ENCODE data around the gene OR52E8.

Gene OR52E8

DNA sequence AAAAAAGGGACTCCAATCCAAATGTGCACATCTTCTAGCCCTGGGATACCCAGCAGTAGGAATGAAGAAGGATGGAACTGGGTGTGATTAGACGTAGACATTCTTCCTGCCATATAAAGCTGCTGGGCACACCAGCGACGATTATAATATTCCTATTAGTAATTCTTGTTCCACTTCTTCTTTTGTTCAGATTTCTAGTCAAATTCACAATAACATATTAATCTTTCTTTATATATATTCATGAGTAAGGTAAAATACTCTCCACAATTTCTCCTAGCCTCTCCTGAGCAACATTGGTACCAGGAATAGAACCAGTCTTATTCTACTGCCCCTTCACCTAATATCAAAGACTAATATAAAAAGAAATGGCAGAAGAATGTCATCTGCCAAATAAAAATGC, at the start of gene OR52E8:
OR52E8 (minus strand) TSS at position 101 of the 400 bp plus-strand sequence; CDS start at position 101, 0 bp downstream.
- no peak for DNase-seq (ENCODE audit: low read depth in 1 of 2, low spot score in 1 of 2)

DNA sequence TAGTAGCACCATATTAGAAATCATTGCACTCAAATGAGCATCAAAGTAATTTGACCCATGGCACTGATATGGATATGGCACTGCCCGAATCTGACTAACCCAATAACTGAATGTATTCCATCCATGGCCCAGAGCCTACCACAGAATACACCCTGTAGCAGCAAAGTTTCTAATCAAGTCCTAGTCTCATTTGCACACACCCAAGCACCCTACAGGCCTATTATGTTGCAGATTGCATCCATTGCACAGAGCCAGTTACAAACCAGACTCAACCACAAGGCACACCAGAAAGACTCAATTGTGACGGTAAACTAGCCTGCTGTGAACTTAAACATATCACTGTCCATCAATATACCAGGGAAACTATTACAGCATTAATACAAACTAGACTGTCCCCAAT, 42.0 kb upstream of the OR52E8 start:
- DNase-seq (ENCODE audit: low read depth in 1 of 2, low spot score in 1 of 2) = no peak

DNA sequence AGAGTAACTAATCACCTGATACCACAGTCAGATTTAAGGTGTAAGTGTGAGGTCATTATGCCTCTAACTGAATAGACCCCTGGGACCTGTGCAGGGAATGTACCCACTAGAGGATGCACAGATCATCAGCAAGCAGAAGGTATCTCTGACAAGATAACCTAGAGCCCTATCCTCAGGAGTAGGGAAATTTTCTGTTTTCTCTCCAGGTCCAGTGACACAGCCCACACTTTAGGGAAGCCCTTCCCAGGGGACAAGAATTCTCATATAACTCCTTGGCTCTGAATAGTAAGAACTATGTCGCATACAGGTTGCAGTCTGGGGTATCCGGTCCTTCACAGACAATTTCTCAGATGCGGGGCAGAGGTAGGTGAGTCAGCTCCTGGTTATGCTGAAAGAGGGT, 35.4 kb upstream of the OR52E8 start, which contains the start of gene OR52E5:
OR52E5 (plus strand) TSS at position 301 of the 400 bp plus-strand sequence. CDS start 7,569 bp downstream, outside the sequence.
- DNase-seq (ENCODE audit: low read depth in 1 of 2, low spot score in 1 of 2) = no peak

DNA sequence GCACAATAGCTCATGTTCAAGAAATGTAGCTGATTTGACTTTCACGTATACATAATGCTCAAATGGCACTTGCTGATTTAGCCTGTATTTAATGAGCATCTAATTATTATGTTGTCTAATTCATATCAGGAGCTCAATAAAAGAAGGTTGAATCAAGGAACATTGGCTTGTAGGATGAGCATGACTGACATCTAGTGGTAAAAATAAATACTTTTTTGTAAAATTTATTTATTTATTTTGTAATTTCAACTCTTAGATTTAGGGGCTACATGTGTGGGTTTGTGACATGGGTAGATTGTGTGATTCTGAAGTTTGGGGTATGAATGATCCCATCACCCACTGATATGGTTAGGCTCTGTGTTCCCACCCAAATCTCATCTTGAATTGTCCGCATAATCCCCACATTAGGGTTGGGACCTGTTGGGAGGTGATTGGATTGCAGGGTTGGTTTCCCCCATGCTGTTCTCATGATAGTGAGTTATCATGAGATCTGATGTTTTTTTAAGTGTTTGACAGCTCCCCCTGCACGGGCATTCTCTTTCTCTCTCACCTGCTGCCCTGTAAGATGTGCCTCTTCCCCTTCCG, 33.8 kb upstream of the OR52E8 start:
- no peak for DNase-seq (ENCODE audit: low read depth in 1 of 2, low spot score in 1 of 2)

DNA sequence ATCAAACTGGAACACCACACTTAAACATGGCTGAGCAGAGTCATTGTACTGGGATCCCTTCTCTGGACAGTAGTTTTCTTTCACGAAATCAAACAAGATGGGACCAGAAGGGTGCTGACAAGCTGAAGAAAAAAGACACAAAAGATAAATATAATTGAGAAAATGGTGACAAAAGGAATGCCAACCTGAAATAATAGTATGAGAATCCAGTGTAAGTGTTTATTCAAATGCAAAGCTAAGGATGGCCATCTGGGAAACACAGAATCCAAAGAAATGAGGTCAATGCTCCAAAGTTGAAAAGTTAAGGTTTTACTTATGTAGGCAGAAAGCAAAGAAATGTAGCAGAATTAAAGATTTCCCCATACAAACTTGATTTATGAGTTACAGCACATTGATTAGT, 30.2 kb upstream of the OR52E8 start:
- DNase-seq (ENCODE audit: low read depth in 1 of 2, low spot score in 1 of 2) = no peak

DNA sequence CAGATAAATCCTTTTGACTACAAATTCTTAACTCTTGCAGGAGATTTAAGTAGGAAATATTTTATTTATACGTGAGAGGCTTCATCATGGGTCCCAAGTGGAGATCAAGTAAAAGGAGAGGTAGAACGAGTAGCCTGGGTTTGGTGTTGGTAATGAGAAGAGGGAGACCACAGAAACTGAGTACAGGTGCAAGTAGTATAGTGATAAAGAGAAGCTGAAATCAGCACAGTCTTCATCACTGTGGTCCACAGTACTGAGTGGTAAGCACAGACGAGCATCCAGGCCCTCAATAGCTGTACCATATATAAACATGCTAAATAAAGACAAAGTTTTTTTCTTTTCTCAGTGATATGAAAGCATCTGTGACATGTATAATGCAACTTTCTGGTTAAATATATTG, 29.7 kb upstream of the OR52E8 start:
- DNase-seq (ENCODE audit: low read depth in 1 of 2, low spot score in 1 of 2) = no peak

DNA sequence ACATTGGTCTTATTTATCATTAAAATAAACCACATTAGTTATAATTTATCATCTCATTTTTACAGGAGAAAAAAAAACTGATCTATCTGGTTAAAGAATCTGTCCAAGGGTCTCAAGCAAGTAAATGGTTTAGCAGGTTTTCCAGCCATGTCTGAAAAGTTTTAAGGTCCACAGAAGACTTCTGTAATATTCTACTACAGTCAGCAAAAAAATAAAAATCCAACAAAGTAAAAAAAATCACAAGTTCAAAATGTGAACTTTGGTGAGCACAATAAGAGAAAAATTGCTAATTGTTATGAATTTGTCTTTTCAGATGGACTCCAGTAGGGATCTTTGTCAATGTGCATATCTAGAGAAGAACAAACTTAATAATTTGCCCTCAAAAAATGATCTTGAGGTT, 24.3 kb upstream of the OR52E8 start:
- DNase-seq (ENCODE audit: low read depth in 1 of 2, low spot score in 1 of 2) = no peak

DNA sequence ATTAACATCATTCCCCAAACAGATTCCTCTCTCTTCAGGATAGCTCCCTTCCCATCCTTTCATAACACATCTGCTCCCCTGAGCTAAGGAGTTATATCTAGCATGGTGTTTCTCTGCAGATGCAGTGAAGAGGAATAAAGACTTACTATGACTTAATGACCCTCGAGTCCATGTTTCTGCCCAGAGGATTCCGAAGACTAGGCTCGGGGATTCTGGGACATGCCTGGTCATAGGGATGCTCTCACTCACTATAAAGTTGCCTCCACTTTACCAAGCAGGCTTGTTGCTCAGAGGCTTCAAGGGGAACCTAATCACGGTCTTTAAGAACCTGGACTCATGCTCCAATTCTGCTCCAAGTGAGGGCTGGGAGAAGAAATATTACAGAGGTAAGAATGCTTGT, 22.8 kb upstream of the OR52E8 start, which contains the start of gene OR52E4:
OR52E4 (plus strand) TSS at position 301 of the 400 bp plus-strand sequence. CDS start 3,664 bp downstream, outside the sequence.
- DNase-seq (ENCODE audit: low read depth in 1 of 2, low spot score in 1 of 2) = no peak

DNA sequence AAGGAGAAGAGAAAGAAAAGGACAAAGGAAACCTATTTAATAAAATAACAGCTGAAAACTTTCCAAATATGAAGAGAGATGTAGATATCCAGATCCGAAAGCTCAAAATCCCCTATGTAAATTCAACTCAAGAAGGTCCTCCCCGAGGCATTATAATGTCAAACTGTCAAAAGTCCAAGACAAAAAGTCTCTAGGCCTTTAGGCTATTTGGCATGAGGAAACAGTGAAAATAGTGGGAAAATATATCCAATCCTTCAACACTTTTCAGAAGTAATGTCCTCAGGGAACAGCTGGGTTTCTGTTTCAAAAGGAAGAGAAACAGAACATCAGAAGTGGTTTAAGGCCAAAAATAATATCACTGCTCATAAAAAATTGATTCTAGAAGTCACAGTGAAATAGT, 21.1 kb upstream of the OR52E8 start:
- DNase-seq (ENCODE audit: low read depth in 1 of 2, low spot score in 1 of 2) = no peak

DNA sequence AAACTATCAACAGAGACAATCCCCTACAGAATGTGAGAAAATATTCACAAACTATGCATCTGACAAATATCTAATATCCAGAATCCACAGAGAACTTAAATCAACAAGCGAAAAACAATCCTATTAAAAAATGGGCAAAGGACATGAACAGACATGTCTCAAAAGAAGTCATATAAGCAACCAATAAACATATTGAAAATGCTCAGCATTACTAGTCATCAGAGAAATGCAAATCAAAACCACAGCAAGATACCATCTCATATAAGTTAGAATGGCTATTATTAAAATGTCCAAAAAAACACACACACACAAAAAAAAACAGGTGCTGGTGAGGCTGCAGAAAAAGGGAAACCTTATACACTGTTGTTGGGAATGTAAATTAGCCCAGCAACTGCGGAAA, 8.3 kb upstream of the OR52E8 start:
- no peak for DNase-seq (ENCODE audit: low read depth in 1 of 2, low spot score in 1 of 2)

DNA sequence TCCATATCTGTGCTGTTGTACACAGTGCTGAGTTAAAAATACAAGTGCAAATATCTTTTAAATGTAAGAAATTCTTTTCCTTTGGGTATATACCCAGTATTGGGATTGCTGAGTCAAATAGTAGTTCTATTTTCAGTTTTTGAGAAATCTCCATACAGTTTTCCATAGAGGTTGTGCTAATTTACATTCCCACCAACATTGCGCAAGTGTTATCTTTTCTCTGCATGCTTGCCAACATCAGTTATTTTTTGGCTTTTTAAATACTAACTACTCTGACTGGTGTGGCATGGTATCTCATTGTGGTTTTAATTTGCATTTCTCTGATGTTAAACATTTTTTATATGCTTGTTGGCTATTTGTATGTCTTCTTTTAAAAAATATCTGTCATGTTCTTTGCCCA, 6.5 kb downstream of the OR52E8 start:
- no peak for DNase-seq (ENCODE audit: low read depth in 1 of 2, low spot score in 1 of 2)

DNA sequence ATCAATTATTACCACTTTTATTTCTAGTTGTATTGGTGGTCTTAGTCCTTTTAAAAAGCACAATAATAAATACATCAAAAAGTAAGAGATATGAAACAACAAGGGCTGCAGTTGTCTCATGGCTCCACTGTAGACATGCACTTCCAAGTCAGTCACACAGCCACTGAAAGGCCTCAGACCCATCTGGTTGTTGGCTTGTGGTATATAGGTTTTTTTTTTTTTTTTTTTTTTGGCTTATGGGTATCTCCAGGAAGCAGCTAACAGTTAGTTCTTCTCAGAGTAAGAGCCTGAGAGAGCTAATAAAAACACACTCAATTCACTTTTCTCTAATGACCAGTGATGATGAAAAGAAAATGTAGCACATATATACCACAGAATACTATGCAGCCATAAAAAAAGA, 9.8 kb downstream of the OR52E8 start:
- no peak for DNase-seq (ENCODE audit: low read depth in 1 of 2, low spot score in 1 of 2)

DNA sequence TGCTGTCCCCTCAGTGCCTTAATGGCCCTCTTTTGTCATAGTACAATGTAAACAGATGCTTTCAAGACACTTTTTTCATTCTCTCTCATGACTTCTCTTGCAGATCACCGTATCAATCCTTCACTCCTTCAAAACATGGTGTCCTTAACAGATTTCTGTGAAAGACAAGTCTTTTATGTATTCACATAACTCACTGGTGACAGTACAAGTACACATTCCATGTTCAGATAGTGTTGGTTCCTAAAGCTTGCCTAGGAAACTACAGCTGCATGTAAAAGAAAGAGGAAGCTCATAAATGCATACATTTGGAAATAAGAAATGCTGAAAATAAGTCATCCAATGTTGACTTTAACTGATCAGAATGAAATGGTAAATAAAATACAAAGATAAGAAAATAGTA, 10.8 kb downstream of the OR52E8 start:
- no peak for DNase-seq (ENCODE audit: low read depth in 1 of 2, low spot score in 1 of 2)

DNA sequence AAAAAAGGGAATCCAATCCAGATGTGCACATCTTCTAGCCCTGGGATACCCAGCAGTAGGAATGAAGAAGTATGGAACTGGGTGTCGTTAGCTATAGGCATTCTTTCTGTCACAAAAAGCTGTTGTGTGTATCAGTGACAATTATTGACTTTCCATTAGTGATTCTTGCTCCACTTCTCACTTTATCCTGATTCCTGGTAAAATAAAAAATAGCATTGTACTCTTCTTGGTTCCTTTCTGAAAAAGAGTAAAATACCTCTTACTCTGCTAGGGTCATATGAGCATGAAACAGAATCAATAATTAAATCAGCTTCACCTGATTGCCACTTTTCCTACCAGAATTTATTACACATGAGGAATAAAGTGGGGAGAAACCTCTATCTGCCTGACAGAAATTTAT, 15.7 kb downstream of the OR52E8 start, which contains the start of gene OR52E6:
OR52E6 (minus strand) TSS at position 101 of the 400 bp plus-strand sequence; CDS start at position 101, 0 bp downstream.
- DNase-seq (ENCODE audit: low read depth in 1 of 2, low spot score in 1 of 2) = no peak

DNA sequence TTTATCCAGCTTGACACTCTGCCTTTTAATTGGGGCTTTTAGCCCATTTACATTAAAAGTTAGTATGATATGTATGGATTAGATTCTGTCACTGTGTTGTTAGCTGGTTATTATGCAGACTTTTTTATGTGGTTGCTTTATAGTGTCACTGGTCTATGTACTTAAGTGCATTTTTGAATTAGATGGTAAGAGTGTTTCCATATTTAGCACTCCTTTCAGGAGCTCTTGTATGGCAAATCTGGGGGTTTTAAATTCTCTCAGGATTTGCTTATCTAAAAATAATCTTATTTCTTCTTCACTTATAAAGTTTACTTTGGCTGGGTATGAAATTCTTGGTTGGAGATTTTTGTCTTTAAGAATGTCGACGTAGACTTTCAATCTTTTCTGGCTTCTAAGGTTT, 19.8 kb downstream of the OR52E8 start:
- DNase-seq (ENCODE audit: low read depth in 1 of 2, low spot score in 1 of 2) = no peak

DNA sequence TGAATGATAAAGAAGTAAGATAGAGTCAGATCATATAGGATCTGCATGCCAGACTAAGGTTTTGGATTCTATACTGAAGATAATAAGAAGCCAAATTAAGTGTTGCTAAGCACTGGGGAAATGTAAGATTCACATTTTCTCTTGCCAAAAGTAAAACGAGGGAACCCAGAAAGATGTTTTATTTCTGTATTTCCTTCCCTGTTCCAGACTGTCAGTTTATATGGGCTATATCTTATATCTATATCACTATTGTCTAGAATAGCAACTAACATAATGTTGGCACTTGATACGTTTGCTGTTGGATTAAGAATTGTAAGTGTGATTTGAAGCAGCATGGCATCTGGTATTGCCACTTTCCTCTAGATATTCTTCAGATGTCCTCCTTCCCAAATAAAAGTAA, 24.0 kb downstream of the OR52E8 start:
- no peak for DNase-seq (ENCODE audit: low read depth in 1 of 2, low spot score in 1 of 2)

DNA sequence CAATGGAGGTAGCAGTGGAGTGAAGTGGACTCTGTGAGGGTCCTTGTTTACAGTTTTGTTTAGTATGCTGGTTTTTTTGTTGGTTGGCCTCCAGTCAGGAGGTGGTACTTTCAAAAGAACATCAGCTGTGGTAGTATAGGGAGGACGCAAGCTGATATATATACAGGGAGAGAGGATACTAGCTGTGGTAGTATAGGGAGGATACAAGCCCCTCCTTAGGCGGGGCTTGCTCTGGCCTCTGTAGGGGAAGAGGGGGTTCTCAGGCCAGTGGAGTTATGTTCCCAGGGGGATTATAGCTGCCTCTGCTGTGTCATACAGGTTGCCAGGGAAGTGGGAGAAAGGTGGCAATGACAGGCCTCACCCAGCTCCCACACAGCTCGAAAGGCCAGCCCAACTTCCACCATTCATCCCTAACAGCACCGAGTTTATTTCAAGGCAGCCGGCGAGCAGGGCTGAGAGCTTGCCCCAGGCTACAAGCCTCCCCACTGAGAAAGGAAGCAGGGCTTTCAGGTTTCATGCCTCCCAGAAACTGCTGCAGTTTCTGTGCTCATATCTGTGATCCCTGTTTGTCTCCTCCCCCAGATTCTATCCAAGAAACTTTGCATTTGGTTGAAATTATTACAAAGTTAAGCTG, 26.2 kb downstream of the OR52E8 start:
- no peak for DNase-seq (ENCODE audit: low read depth in 1 of 2, low spot score in 1 of 2)

DNA sequence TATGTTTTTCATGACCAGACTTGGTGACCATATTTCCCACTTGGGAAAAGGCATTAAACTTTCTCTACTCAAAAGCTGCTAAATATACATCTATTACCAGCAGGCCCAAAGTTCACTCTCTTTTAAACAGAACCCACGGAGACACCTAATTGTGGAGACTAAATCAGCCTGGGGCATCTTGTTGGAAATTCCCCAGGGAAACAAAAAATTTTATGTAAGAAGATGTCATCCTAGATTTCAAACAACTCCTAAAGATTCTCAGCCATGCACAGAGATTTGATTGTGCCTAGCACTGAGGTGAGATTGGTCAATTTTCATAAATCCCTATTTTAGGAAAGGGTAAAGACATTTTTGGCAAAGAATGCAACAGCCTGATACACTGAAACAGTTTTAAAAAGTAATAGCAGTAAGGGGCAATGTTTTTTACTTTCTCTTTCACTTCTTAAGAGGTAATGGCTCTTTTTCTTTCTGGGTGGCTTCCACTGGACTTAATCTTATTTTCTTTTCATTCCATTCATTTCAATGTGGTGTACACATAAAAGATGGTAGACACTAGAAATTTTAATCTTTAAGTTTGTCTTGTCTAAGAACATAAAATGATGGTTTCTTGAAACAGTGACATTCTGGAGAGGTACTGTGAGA, 39.1 kb downstream of the OR52E8 start:
- DNase-seq (ENCODE audit: low read depth in 1 of 2, low spot score in 1 of 2) = no peak

DNA sequence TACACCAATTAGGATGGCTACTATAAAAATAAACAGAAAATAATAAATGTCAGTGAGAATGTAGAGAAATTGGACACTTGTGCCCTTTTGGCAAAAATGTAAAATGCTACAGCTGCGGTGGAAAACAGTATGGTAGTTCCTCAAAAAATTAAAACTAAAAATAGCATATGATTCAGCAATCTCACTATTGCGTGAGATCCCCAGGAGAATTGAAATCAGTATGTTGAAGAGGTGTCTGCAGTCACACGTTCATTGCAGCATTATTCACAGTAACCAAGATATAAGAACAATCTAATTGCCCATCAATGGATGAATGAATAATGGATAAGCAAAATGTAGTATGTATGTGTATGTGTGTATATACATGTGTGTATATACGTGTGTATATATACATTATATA, 42.0 kb downstream of the OR52E8 start:
- no peak for DNase-seq (ENCODE audit: low read depth in 1 of 2, low spot score in 1 of 2)

DNA sequence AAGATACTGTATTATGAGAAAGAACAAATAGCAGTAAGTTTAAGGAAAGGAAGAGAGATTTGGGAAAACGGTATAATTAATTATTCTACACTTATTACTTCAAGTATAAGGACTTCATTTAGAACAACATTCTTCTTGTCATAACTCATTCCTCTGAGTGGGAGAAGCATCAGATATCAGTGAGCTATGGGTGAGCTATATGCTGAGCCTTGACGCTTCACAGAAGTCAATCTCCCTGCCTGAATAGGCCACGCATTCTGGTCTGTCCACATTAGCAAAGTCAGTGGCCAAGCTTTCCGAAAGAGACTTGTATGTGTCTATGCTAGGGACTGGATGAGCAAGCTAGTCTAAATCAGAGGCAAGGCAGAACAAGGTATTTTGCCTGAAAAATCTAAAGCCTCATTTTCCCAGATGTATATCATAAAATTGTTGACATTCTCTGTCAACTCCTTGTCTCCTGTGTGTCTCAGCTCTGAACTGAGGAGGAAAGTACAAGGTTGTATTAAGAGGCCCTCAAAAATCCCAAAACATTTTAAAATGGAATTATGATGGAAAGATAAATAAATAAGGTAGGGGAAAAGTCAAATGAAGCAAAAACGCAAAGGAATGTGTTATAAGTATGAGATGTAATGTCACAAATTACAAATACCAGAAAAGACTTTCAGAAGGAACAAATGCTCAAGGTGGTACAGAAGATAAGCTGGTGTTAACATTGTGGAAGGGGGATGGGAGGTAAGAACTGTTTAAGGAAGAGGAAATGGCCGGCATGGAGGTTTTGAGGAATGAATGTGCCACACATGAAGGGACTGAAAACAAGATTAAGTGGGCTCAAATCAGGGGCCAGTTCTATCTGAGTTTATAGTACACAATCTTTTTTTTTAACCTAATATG, 47.3 kb downstream of the OR52E8 start:
- DNase-seq (ENCODE audit: low read depth in 1 of 2, low spot score in 1 of 2) = no peak

DNA sequence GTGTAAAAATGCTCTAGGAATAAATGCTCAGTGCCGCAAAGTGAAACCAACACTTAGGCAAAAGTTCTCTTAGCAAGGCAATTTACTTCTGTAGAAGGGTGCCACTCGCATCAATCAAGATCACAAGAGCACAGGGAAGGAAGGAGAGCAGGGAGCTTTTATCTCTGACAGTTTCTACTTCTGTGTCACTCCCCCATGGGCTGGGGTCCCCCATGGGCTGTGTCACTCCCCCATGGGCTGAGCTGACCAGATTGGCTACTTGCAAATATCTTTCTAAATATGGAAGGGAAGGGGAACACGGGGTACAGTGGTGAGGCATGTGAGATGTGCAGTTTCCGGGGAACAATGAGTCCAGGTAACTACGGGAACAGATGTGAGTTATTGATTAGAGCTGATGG, 48.4 kb downstream of the OR52E8 start:
- DNase-seq (ENCODE audit: low read depth in 1 of 2, low spot score in 1 of 2) = no peak

Measured in activated T-helper 1 cell treated with anti-CD3 and anti-CD28 coated beads, Interleukin-2, amount 50 U/mL, for 16 hours (primary cell).